Lung (tissue), 12 donors: ENCODE measurements around the gene PODNL1. TPM values are rescaled to one million over a fixed set of nuclear protein-coding genes. Genes with fewer than 3 reads are reported as not detected.

Experiments used
- ATAC-seq: fragments of 200-7000 bp; cut with Tn5 transposase; one replicate; pipeline ENCODE4 v1.9.1; 2020; ENCODE audit warnings: moderate number of reproducible peaks; ENCODE audit not compliant: insufficient read depth, low FRiP score
- DNase-seq, 3 donors: peaks; one replicate each; pipeline ENCODE4 v3.0.0-alpha.2; 2013 to 2017
- H3K27ac ChIP-seq, 2 donors: one replicate each; pipeline ENCODE4 v1.5.1; 2013; ENCODE audit warnings: mild to moderate bottlenecking in 2 of 2, moderate library complexity in 2 of 2, control low read depth in 1 of 2, inconsistent platforms in 1 of 2, low read depth in 1 of 2, low read length in 1 of 2
- H3K27me3 ChIP-seq, 3 donors: one replicate each; pipeline ENCODE4 v1.5.1; 2013; ENCODE audit warnings: low read length in 2 of 3; ENCODE audit not compliant: control insufficient read depth in 3 of 3, insufficient read depth in 3 of 3
- H3K36me3 ChIP-seq, 4 donors: one replicate each; pipeline ENCODE4 v1.5.1; 2013; ENCODE audit warnings: low read length in 4 of 4, mild to moderate bottlenecking in 1 of 4, moderate library complexity in 1 of 4; ENCODE audit not compliant: control insufficient read depth in 4 of 4, insufficient read depth in 4 of 4
- H3K4me1 ChIP-seq, 5 donors: one replicate each; pipeline ENCODE4 v1.5.1; 2013; ENCODE audit warnings: low read length in 5 of 5, mild to moderate bottlenecking in 2 of 5, moderate library complexity in 1 of 5; ENCODE audit not compliant: control insufficient read depth in 5 of 5, insufficient read depth in 5 of 5
- H3K4me3 ChIP-seq: one replicate; pipeline ENCODE4 v1.5.1; 2013; ENCODE audit warnings: mild to moderate bottlenecking, control low read depth, moderate library complexity
- H3K9ac ChIP-seq, 2 donors: one replicate each; pipeline ENCODE4 v1.5.1; 2013; ENCODE audit warnings: low read length in 2 of 2, control low read depth in 1 of 2; ENCODE audit not compliant: insufficient read depth in 1 of 2
- H3K9me3 ChIP-seq, 4 donors: one replicate each; pipeline ENCODE4 v1.5.1; 2013; ENCODE audit warnings: low read length in 3 of 4, mild to moderate bottlenecking in 1 of 4, moderate library complexity in 1 of 4; ENCODE audit not compliant: control insufficient read depth in 4 of 4, insufficient read depth in 3 of 4
- CTCF ChIP-seq: IDR thresholded peaks from 2 replicates; pipeline ENCODE4 v1.5.1; 2012; ENCODE audit warnings: mild to moderate bottlenecking; ENCODE audit errors: control extremely low read depth, extremely low read depth
- WGBS, 2 donors: extraction: QIAGEN DNeasy Blood & Tissue Kit; methylation state at CpG; one replicate each; pipeline ENCODE4 v1.1.7; 2013; 5-methylcytosine and 5-hydroxymethylcytosine counted together
- polyA plus RNA-seq, 2 donors: library from polyadenylated mRNA; stranded (reverse); fragments of 200-250 nt; gene quantifications; one replicate each; pipeline ENCODE4 v1.2.1, GENCODE V29; 2013
- total RNA-seq, 2 donors: library from RNA; depleted of rRNA in 1 of 2; stranded (reverse); fragments of >200 nt in 1 of 2; gene quantifications; one replicate each; pipeline ENCODE4 v1.2.1, GENCODE V29; 2014 to 2021
- donor health status: control.
- donor health status: control.
- donor health status: Bipolar disorder and iron deficiency.
- donor health status: healthy.
- donor health status: DM: yes; HTN: yes; CAD: no.

The PODNL1 gene
- total and polyA plus RNA-seq, 4 donors = 0.55 to 6.4 (median 0.92) TPM

GRCh38 chr19:13899912-13900584 lies 38.2 kb downstream of the PODNL1 start:
- Histone ChIP-seq H3K27ac (no peak overlapping the region), H3K4me3 (no peak overlapping the region), H3K27me3 (no peaks in the 10 kb centered on the region), H3K36me3 (no peaks in the 10 kb centered on the region), H3K4me1 (no peaks in the 10 kb centered on the region), H3K9me3 (no peaks in the 10 kb centered on the region), H3K9ac (no peak overlapping the region)
- TF ChIP-seq CTCF = no peak
- ATAC-seq = no peak
- 74 to 81% methylated on average over 5 of the region's 5 CpGs for WGBS, 2 donors
- DNase-seq = no peak

- H3K27ac ChIP-seq = no peak overlapping the region
- no peaks in the 10 kb centered on the region for H3K4me1 ChIP-seq
- 72 to 84% methylated on average over 10 of the region's 10 CpGs for WGBS, 2 donors
- H3K36me3 ChIP-seq = no peaks in the 10 kb centered on the region
- no peak overlapping the region for H3K4me3 ChIP-seq
- DNase-seq (no peak), ATAC-seq (no peak)
- no peaks in the 10 kb centered on the region for H3K9me3 ChIP-seq
- TF ChIP-seq CTCF = no peak
- H3K9ac ChIP-seq = no peak overlapping the region
- H3K27me3 ChIP-seq = no peaks in the 10 kb centered on the region
Measured at GRCh38 chr19:13899393-13899792, 38.8 kb downstream of the PODNL1 start.

GRCh38 chr19:13896227-13896626 lies 42.0 kb downstream of the PODNL1 start:
- Histone ChIP-seq H3K27me3 (no peaks in the 10 kb centered on the region), H3K27ac (no peak overlapping the region), H3K4me3 (no peak overlapping the region), H3K4me1 (no peaks in the 10 kb centered on the region), H3K36me3 (no peaks in the 10 kb centered on the region), H3K9ac (no peak overlapping the region), H3K9me3 (no peaks in the 10 kb centered on the region)
- ATAC-seq = no peak
- TF ChIP-seq CTCF = no peak
- DNase-seq = no peak
- WGBS, 2 donors = 94 to 100% methylated on average over 2 of the region's 2 CpGs

GRCh38 chr19:13894552-13894951 lies 43.7 kb downstream of the PODNL1 start:
- Histone ChIP-seq H3K4me3 (no peak overlapping the region), H3K9me3 (no peaks in the 10 kb centered on the region), H3K27ac (no peak overlapping the region), H3K9ac (no peak overlapping the region), H3K4me1 (no peaks in the 10 kb centered on the region), H3K36me3 (no peaks in the 10 kb centered on the region), H3K27me3 (no peaks in the 10 kb centered on the region)
- WGBS, 2 donors = 84 to 91% methylated on average over 5 of the region's 5 CpGs
- ATAC-seq (no peak), DNase-seq (no peak)
- no peak for TF ChIP-seq CTCF
